Activated CD4-positive, alpha-beta T cell treated with anti-CD3 and anti-CD28 coated beads for 4 hours (primary cell): ENCODE results near the gene TMEM175.

Source experiments
- DNase-seq, 2 donors: peaks; one replicate each; pipeline ENCODE4 v3.0.0-alpha.2; 2020

TMEM175 gene

GRCh38 chr4:931960-932712 is at the start of gene TMEM175, which contains the start of gene GAK:
TSS of gene TMEM175 (plus strand) at chr4:932460. CDS start at chr4:947740, 15,280 bp downstream.
TSS of gene GAK (minus strand) at chr4:932316. CDS start at chr4:932187, 129 bp downstream.
- peak; percentile 94 for DNase-seq

GRCh38 chr4:882646-883045 is 49.6 kb upstream of the TMEM175 start:
- DNase-seq, result no peak

DNA sequence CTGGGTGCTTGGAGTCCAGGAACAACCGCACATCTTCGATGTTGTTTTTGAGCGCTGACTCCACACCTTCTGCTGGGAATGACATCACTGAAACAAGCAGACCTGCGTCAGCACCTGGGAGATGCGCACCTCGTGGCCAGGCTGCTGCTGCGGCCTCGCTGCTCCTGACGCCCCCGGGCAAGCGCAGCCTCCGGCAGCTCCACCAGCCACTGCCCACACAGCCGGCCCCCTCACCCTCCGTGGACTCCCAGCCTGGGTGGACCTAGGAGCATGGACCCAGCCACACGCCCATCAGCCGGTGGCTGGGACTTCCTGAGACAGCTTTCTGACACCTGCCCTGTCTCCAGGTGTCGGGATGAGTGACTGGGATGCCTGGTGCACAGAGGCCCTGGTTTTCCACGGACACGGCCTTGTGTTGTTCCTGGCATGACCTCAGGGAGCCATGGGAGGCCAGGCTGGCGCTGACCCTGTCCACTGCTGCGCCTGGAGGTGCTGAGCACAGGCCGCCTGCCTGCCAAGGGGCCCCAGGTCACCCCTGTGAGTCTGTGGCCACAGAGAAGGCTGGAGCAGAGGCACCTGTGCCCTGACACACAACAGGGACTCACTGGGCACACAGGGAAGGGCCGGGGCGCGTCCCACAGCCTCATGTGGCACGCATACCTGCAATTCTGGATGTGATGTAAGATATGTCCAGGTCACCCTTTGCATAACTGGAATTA is 48.7 kb upstream of the TMEM175 start:
- no peak for DNase-seq

GRCh38 chr4:884259-884658 is 48.0 kb upstream of the TMEM175 start:
- DNase-seq, result no peak

- DNase-seq, result no peak
Measured at GRCh38 chr4:884896-885295, 47.4 kb upstream of the TMEM175 start.

DNA sequence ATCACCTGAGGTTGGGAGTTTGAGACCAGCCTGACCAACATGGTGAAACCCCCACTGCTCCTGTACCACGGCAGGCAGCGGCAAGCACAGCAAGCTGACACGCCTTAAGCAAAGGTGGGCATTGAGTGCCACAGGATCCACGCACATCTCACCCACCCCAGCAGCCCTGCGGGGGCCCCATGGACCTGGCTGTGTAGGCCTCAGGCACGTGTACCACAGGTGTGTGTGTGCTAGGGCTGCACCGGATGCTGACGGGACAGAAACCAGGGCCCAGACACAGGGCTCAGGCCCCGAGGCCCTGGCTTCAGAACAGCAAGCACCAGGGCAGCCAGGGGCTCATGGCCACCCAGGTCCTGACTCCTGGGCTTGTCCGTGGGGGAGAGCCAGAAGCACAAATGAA is 46.9 kb upstream of the TMEM175 start:
- no peak for DNase-seq

- DNase-seq, result no peak
Measured at GRCh38 chr4:886244-886643, 46.0 kb upstream of the TMEM175 start.

DNA sequence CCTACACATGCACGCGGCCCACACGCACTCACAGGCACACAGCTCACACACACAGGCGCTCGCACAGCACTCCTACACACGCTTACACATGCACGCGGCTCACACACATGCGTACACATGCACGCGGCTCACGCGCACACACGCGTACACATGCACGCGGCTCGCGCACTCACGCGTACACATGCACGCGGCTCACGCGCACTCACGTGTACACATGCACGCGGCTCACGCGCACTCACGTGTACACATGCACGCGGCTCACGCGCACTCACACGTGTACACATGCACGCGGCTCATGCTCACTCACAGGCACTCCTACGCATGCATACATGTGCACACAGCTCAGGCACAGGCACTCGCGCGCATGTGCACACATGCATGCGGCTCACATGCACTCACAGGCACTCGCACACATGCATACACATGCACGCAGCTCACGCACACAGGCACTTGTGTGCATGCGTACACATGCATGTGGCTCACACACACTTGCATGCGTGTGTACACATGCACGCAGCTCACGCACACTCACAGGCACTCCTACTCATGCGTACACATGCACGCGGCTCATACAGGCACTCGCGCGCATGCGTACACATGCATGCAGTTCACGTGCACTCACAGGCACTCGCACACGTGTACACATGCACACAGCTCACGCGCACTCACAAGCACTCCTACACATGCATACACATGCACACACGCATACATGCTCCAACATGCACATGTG is 45.1 kb upstream of the TMEM175 start:
- DNase-seq, result no peak

DNA sequence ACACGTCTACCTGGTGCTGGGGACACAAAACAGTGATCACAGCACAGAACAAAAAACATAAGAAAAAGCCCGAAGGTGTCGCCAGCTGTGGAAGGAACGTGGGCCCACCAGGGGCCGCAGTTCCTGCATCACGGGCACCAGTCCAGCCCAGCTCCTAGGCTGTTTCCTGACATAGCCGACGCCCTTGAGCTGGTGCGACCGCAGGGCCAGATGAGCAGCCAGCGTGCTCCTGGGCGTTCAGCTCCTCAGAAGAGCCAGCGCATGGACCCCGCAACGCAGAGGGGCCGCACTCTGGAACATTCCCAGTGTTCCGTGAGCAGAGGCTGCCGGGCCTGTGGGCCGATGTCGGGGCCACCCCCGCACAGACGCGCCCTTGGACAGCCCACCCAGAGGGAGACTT is 44.2 kb upstream of the TMEM175 start:
- DNase-seq, result no peak

GRCh38 chr4:889516-889915 is 42.7 kb upstream of the TMEM175 start:
- DNase-seq, result no peak

DNA sequence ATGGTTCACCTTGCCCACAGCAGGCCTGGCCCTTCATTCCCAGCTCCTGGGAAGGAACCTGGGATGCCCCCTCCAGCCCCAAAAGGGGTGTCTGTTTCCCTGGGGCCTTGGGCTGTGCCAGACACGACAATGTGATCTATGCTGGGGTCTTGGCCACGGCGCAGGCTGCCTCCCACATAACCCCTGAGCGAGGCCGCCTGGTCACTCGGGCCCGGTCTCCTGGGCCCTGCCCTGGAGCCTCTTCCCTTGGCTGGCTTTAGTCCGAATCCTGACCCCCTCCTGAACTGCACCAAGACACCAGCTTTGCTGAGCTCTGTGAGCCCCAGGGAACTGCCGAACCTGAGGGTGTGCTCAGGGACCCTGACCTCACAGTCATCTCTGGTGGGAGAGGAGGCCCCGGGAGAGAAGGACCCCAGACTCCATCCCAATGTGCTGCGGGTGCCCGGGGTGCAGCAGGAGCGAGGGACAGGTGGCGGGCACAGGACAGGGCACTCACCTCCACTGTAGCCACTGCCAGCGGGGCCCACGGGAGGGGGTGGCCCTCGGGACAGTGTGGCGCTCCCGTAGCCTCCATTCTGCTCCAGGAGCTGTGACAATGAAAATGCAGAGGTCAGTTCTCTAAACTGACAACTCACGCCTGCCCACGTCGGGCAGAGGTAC is 42.1 kb upstream of the TMEM175 start:
- DNase-seq, result no peak

DNA sequence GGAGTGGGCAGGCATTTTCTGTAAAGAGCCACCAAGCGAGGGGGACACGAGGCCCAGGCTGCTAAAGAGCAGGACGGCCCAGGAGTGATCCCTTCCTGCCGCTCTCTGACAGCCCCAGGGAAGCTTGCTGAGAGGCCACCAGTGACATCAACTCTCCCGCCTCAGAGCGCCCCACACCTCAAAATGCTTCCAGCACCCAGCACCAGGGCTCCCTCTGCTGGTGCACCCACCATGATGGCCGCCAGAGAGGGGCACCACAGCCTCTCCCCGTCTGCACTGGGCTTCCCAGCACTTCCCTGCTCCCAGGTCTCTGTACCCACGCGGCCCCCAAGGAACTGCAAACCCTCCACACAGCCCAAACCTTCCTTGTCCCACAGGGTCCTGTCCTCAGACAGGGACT is 40.5 kb upstream of the TMEM175 start:
- DNase-seq, result no peak

- DNase-seq, result no peak
Measured at GRCh38 chr4:892780-893179, 39.5 kb upstream of the TMEM175 start.

GRCh38 chr4:893276-893994 is 38.8 kb upstream of the TMEM175 start:
- DNase-seq, result no peak

GRCh38 chr4:893995-894705 is 38.1 kb upstream of the TMEM175 start:
- DNase-seq, result no peak

DNA sequence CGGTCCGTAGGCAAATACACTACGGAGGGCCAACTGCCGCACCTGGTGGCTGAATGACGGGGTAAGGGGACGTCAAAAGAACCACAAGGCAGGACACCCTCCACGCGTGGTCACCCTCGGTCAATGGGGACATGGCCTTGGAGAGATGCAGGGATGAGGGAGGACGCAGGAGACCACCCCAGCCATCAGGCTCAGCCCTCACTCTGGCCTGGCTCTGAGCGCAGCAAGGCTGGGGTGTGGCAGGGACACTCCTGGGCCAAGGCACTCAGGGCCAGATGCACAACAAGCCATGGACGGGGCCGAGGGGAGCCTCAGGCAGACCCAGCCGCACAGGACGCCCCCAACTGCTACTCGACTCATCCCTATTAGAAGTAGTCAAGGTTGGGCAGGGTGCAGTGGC is 36.7 kb upstream of the TMEM175 start:
- no peak for DNase-seq

- no peak for DNase-seq
Measured at GRCh38 chr4:896216-896615, 36.0 kb upstream of the TMEM175 start.

GRCh38 chr4:896630-897029 is 35.6 kb upstream of the TMEM175 start:
- DNase-seq, result no peak

DNA sequence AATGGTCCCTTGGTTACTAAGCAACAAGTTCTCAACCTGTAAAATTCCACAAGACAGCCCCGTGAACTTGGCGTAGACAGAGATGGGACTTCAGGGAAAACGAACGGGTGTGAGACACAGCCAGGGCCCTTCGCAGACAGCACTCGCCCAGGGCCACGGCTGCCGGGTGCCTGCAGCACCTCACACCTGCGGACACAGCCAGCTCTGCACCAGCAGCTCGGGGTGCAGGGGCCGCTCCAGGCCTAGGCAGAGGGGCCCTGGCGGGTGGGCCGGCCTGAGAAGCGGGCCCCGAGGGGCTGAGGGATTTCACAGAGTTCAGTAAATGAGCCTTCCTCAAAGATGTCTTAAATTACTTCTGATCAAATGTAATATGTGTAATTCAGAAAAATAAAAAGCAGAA is 34.1 kb upstream of the TMEM175 start:
- DNase-seq, result no peak

DNA sequence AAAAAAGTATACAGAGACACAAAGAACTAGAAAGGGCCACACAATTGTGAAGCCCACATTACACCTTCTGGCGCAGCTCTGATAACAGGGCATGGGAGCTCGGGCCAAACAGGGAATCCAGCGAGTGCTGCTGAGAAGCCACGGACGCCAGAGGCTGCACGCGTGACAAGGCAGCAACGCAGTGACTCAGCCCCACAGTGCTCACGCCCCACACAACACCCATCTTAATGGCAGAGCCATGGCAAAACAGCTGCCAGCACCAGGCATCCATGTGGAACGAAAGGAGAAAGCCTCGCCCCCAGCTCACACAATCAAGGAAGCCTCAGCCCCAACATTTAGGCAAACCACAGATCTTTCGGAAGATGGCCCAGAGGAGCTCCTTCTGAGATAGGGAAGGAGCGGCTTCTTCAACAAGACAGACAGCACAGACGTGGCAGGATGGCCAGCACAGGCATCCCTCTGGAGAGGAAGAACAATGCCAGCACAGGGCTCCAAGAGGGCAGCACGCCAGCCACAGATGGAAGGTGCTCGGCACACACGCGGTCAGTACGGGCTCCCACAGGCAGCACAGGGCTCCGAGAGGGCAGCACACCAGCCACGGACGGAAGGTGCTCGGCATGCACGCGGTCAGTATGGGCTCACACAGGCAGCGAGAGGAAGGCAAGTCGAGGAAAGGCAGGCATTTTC is 33.2 kb upstream of the TMEM175 start:
- no peak for DNase-seq

GRCh38 chr4:899556-899906 is 32.7 kb upstream of the TMEM175 start:
- no peak for DNase-seq
